HepG2 (cell line): ENCODE data around the gene SNAP47. TPM values are rescaled to one million over a fixed set of nuclear protein-coding genes. Genes with fewer than 3 reads are reported as not detected.

Source experiments
- ATAC-seq: fragments of 200-7000 bp; cut with Tn5 transposase; 3 replicates; pipeline ENCODE4 v1.9.1; 2020; ENCODE audit warnings: mild to moderate bottlenecking, moderate library complexity
- BruUV-seq: library from RNA; stranded (reverse); fragments of 400-500 nt; replicated peaks from 2 replicates; lab custom pipeline; 2021; lab: Mats Ljungman, UMichigan
- CTCF ChIA-PET: fragments of 300-600 bp; formaldehyde crosslinking; extraction: SDS; loops from one replicate; lab custom pipeline; 2021; ENCODE audit warnings: low total read pairs, inconsistent platforms, low intra/inter-chr PET ratio; lab: Yijun Ruan, JAX
- POLR2A ChIA-PET: fragments of 350-600 bp; sonication (Branson Sonifier 250); formaldehyde crosslinking; loops from one replicate; lab custom pipeline; 2020; ENCODE audit warnings: antibody characterized with exemption, inconsistent platforms; lab: Yijun Ruan, JAX
- DNase-seq: peaks from one replicate; pipeline ENCODE4 v3.0.0-alpha.2; 2015; ENCODE audit warnings: low spot score
- FAIRE-seq: peaks from 3 replicates; lab custom pipeline; 2011; peaks lifted over from hg19 to GRCh38; lab: Jason Lieb, UNC
- H2AFZ ChIP-seq: one replicate; pipeline ENCODE4 v1.6.1; 2011; ENCODE audit warnings: low read length, inconsistent platforms
- H3K27ac ChIP-seq: fragments of 300-600 bp; 3 replicates; pipeline ENCODE4 v1.8.0; 2011; ENCODE audit warnings: mixed run types, mild to moderate bottlenecking, mixed read lengths, low read length, inconsistent platforms; ENCODE audit not compliant: insufficient read depth; ENCODE audit errors: extremely low read length
- H3K27me3 ChIP-seq, 2 experiments: fragments of 200-600 bp in 1 of 2; 2 replicates in 1 of 2; 3 replicates in 1 of 2; pipeline versions ENCODE4 v1.6.0 to v1.8.0; 2011; ENCODE audit warnings: low read length in 2 of 2, mild to moderate bottlenecking in 2 of 2, moderate library complexity in 2 of 2, inconsistent platforms in 1 of 2; ENCODE audit not compliant: insufficient read depth in 2 of 2, control insufficient read depth in 1 of 2
- H3K36me3 ChIP-seq, 2 experiments: fragments of 200-600 bp in 1 of 2; replicated peaks in 1 of 2; 2 replicates in 1 of 2; 3 replicates in 1 of 2; pipeline versions ENCODE4 v1.5.1 to v1.8.0; 2011; ENCODE audit warnings: low read length in 2 of 2, inconsistent platforms in 1 of 2; ENCODE audit not compliant: insufficient read depth in 2 of 2, control insufficient read depth in 1 of 2
- H3K4me1 ChIP-seq: 2 replicates; pipeline ENCODE4 v1.5.1; 2012; ENCODE audit warnings: low read length, inconsistent platforms; ENCODE audit not compliant: insufficient read depth
- H3K4me2 ChIP-seq: 2 replicates; pipeline ENCODE4 v1.6.0; 2011; ENCODE audit warnings: low read depth, low read length, inconsistent platforms
- H3K4me3 ChIP-seq, 3 experiments: fragments of 200-600 bp in 1 of 3; sonication (generic), shearing (Covaris generic) in 1 of 3; replicated peaks in 1 of 3; 2 replicates each; pipeline ENCODE4 v1.5.1; 2011 to 2016; ENCODE audit warnings: low read length in 3 of 3, inconsistent platforms in 2 of 3, low read depth in 2 of 3, mild to moderate bottlenecking in 2 of 3, control low read depth in 1 of 3, mixed read lengths in 1 of 3; ENCODE audit not compliant: insufficient read depth in 1 of 3
- H3K79me2 ChIP-seq: one replicate; pipeline ENCODE4 v1.6.1; 2011; ENCODE audit warnings: low read length, inconsistent platforms; ENCODE audit not compliant: insufficient read depth
- H3K9ac ChIP-seq: 2 replicates; pipeline ENCODE4 v1.6.0; 2011; ENCODE audit warnings: mild to moderate bottlenecking, low read depth, low read length, inconsistent platforms; ENCODE audit not compliant: insufficient read depth
- H3K9me3 ChIP-seq: 2 replicates; pipeline ENCODE4 v1.5.1; 2012; ENCODE audit warnings: mild to moderate bottlenecking, low read length
- H4K20me1 ChIP-seq: 2 replicates; pipeline ENCODE4 v1.6.0; 2011; ENCODE audit warnings: inconsistent platforms, mild to moderate bottlenecking, low read length, moderate library complexity; ENCODE audit not compliant: insufficient read depth
- CSRNP1 ChIP-seq: sonication (generic); formaldehyde crosslinking; IDR thresholded peaks from 2 replicates; pipeline ENCODE4 v1.8.1; 2023; ENCODE audit warnings: mild to moderate bottlenecking, missing genetic modification reagents
- FOXP4 ChIP-seq: sonication (generic); formaldehyde crosslinking; IDR thresholded peaks from 2 replicates; pipeline ENCODE4 v1.4.0; 2020; ENCODE audit warnings: missing genetic modification reagents
- KLF11 ChIP-seq: IDR thresholded peaks from 2 replicates; pipeline ENCODE4 v1.6.1; 2016; ENCODE audit warnings: missing compliant biosample characterization
- MBD4 ChIP-seq: IDR thresholded peaks from 2 replicates; pipeline ENCODE4 v1.6.1; 2012; ENCODE audit warnings: low read length, inconsistent platforms, borderline replicate concordance
- NBN ChIP-seq: fragments of 450-650 bp; conservative IDR thresholded peaks from 2 replicates; pipeline ENCODE4 v1.6.1; 2017
- NFE2 ChIP-seq: sonication (generic); formaldehyde crosslinking; IDR thresholded peaks from 2 replicates; pipeline ENCODE4 v1.4.0; 2020; ENCODE audit warnings: missing genetic modification reagents
- SP1 ChIP-seq, 2 experiments: fragments of 450-650 bp in 1 of 2; sonication (generic) in 1 of 2; formaldehyde crosslinking in 1 of 2; IDR thresholded peaks; 2 replicates each; pipeline versions ENCODE4 v1.4.0 to v1.6.1; 2016 to 2020; ENCODE audit warnings: missing genetic modification reagents in 1 of 2
- SRF ChIP-seq: IDR thresholded peaks from 2 replicates; pipeline ENCODE4 v1.6.1; 2011; ENCODE audit warnings: mild to moderate bottlenecking, low read depth, low read length, moderate library complexity
- TBL1XR1 ChIP-seq: fragments of 150-350 bp; IDR thresholded peaks from 2 replicates; pipeline ENCODE4 v1.6.1; 2014; ENCODE audit warnings: borderline replicate concordance, low read length; ENCODE audit not compliant: partially characterized antibody
- THAP9 ChIP-seq: sonication (generic); formaldehyde crosslinking; IDR thresholded peaks from 2 replicates; pipeline ENCODE4; 2020; ENCODE audit warnings: missing genetic modification reagents, mild to moderate bottlenecking, borderline replicate concordance
- WIZ ChIP-seq: sonication (generic); formaldehyde crosslinking; IDR thresholded peaks from 2 replicates; pipeline ENCODE4 v1.5.1; 2020; ENCODE audit warnings: mild to moderate bottlenecking, missing genetic modification reagents
- ZKSCAN8 ChIP-seq: IDR thresholded peaks from 2 replicates; pipeline ENCODE4 v1.6.1; 2016; ENCODE audit warnings: borderline replicate concordance, missing genetic modification reagents, missing compliant biosample characterization
- ZNF124 ChIP-seq: sonication (generic); formaldehyde crosslinking; IDR thresholded peaks from 2 replicates; pipeline ENCODE4 v1.4.0; 2020; ENCODE audit warnings: missing genetic modification reagents
- ZNF138 ChIP-seq: sonication (generic); formaldehyde crosslinking; IDR thresholded peaks from 2 replicates; pipeline ENCODE4 v1.5.0; 2020; ENCODE audit warnings: mild to moderate bottlenecking, low read depth, missing genetic modification reagents
- ZNF414 ChIP-seq: sonication (generic); formaldehyde crosslinking; IDR thresholded peaks from 2 replicates; pipeline ENCODE4 v1.5.0; 2020; ENCODE audit warnings: missing genetic modification reagents
- ZNF557 ChIP-seq: sonication (generic); formaldehyde crosslinking; IDR thresholded peaks from 2 replicates; pipeline ENCODE4 v1.4.0; 2020; ENCODE audit warnings: missing genetic modification reagents
- ZNF652 ChIP-seq: IDR thresholded peaks from 2 replicates; pipeline ENCODE4 v1.6.1; 2016; ENCODE audit warnings: low read depth, borderline replicate concordance
- ZNF720 ChIP-seq: sonication (generic); formaldehyde crosslinking; IDR thresholded peaks from 2 replicates; pipeline ENCODE4 v1.4.0; 2020; ENCODE audit warnings: missing genetic modification reagents
- ZNF883 ChIP-seq: sonication (generic); formaldehyde crosslinking; IDR thresholded peaks from 2 replicates; pipeline ENCODE4 v1.5.1; 2020; ENCODE audit warnings: mild to moderate bottlenecking, missing genetic modification reagents; ENCODE audit errors: not compliant biosample characterization
- in situ Hi-C: cut with HindIII; loops from 2 replicates; pipeline ENCODE4 v1.10.0; 2017; ENCODE audit warnings: low pct_unique_long_range_greater_than_20kb; ENCODE audit not compliant: extremely low pct_ligation_motif_present
- intact Hi-C: fragments of 100-400 bp; cut with micrococcal nuclease; formaldehyde crosslinking; loops from one replicate; pipeline ENCODE4 v1.10.0; 2022; ENCODE audit not compliant: unreplicated experiment
- polyA plus RNA-seq, 8 experiments: library from polyadenylated mRNA; depleted of rRNA in 3 of 8; stranded (reverse) in 7 of 8; unstranded in 1 of 8; fragments of >200 nt; fragmentation: Illumina TruSeq in 4 of 8; extraction: Trizol in 4 of 8; gene quantifications; 2 replicates each; pipeline versions ENCODE4 v1.2.1 to v1.2.3, GENCODE V29; 2011 to 2016; ENCODE audit warnings: low read depth in 4 of 8, missing spikeins in 1 of 8, mixed read lengths in 1 of 8; ENCODE audit not compliant: insufficient read depth in 1 of 8
- total RNA-seq, 5 experiments: library from RNA; depleted of rRNA; stranded (reverse); fragments of >200 nt; fragmentation: Illumina TruSeq; extraction: Trizol; gene quantifications; 2 replicates each; pipeline ENCODE4 v1.2.3, GENCODE V29; 2016; ENCODE audit warnings: low read depth in 1 of 5

Gene SNAP47
- total and polyA plus RNA-seq, 2 of the 13 experiments (the other 11 are each of a cell fraction or from before 2014, with no cell fraction given): 13.6 to 25.1 TPM

- TF ChIP-seq FOXP4 (CRISPR knock-in tag) (no peak), NFE2 (no peak), ZKSCAN8 (CRISPR knock-in tag) (no peak), ZNF883 (CRISPR knock-in tag) (no peak), KLF11 (CRISPR knock-in tag) (no peak), THAP9 (no peak), ZNF720 (no peak), SP1 (IDR thresholded peaks at IDR 0.05) (no peak), SP1 (CRISPR knock-in tag; IDR thresholded peaks at IDR 0.05) (no peak)
Measured at GRCh38 chr1:227799756-227800155, 64.5 kb downstream of the SNAP47 start (continued).

GRCh38 chr1:227803933-227804332 is 68.7 kb downstream of the SNAP47 start:
- CTCF ChIA-PET: no interaction called here
- ATAC-seq: no peak
- no peak for TF ChIP-seq ZNF124 (CRISPR knock-in tag)
- no peak for TF ChIP-seq TBL1XR1
- no peak for TF ChIP-seq ZNF414 (CRISPR knock-in tag)
- no peak for TF ChIP-seq ZNF138 (CRISPR knock-in tag)
- no peak for TF ChIP-seq CSRNP1
- TF ChIP-seq NBN: no peak
- no peak for TF ChIP-seq WIZ (CRISPR knock-in tag)
- no peak for TF ChIP-seq ZNF652 (CRISPR knock-in tag)
- no peak for TF ChIP-seq MBD4
- no peak for TF ChIP-seq SRF
- no peak for TF ChIP-seq ZNF557

More at GRCh38 chr1:227803933-227804332, 68.7 kb downstream of the SNAP47 start:
- Histone ChIP-seq H3K36me3 (no peaks in the 10 kb centered on the region), H3K4me3 (no peak overlapping the region), H2AFZ (no peak overlapping the region), H3K9ac (no peak overlapping the region), H3K4me2 (no peak overlapping the region), H3K27ac (no peak overlapping the region), H3K27me3 (peaks cover 0 to 2% of the 10 kb centered on the region in 2 experiments; a peak in 1 of 5 replicates), H3K4me1 (no peaks in the 10 kb centered on the region), H4K20me1 (no peaks in the 10 kb centered on the region), H3K79me2 (no peaks in the 10 kb centered on the region), H3K9me3 (no peaks in the 10 kb centered on the region)
- POLR2A ChIA-PET: no interaction called here
- in situ Hi-C loops: no loop called here
- no TSS peak for BruUV-seq
- intact Hi-C loops: loop anchor here (10.0 kb wide), 1 partner anchor 1049 kb away; no protein-coding TSS in a partner anchor
- FAIRE-seq (no peak), DNase-seq (no peak)
